Activated CD4-positive, alpha-beta T cell treated with anti-CD3 and anti-CD28 coated beads, Interleukin-2, amount 50 U/mL, for 16 hours (primary cell): ENCODE data around the gene MAP3K21.

Experiments used
- DNase-seq: peaks from one replicate; pipeline ENCODE4 v3.0.0-alpha.2; 2020

MAP3K21 gene

DNA sequence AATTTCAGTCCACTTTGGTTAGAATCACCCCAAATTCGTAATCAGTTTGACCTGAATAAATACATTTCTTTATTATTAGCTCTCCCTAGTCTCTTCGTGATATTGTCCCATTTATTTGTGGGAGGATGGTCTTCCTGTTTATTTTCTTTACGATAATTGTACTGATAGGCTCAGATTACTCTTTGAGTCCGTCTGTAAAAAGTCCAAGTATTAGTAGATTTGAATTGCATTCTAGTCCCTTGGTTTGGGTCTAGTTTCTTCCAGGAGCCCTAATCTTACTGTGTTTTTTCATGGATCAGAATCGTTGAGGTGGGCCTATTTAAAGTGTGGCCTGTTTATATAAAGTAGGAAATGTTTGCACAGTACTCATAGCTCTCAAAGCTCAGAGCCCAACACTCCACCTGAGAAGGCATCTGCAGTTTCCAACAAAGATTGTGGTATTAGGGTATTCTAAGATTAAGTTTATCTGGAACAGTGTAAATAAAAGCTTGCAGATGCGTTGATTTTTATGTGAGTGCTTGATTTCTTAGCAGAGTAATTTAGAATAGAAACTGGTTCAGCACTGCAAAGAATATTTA, 33.1 kb downstream of the MAP3K21 start:
- DNase-seq, result no peak

GRCh38 chr1:233361876-233362275, 34.4 kb downstream of the MAP3K21 start:
- DNase-seq, result no peak

DNA sequence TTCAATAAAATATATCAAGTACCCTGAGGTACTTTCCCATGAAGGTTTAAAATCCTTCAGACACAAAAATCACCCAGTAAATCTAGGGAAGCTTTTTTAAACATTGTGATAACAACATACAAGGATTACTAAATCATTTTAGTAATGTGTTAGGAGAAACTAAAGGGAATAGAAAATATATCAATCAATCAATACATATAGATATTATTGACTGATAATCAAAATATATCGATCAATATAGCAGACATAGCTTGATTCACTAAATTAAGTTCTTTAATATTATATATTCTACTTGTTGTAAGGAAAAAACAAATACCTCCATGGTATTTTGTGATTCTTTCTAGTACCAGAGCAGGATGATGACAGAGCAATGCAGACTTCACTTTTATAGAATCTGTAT, 35.2 kb downstream of the MAP3K21 start:
- no peak for DNase-seq

- DNase-seq, result no peak
Observed at GRCh38 chr1:233364026-233364425, 36.5 kb downstream of the MAP3K21 start.

DNA sequence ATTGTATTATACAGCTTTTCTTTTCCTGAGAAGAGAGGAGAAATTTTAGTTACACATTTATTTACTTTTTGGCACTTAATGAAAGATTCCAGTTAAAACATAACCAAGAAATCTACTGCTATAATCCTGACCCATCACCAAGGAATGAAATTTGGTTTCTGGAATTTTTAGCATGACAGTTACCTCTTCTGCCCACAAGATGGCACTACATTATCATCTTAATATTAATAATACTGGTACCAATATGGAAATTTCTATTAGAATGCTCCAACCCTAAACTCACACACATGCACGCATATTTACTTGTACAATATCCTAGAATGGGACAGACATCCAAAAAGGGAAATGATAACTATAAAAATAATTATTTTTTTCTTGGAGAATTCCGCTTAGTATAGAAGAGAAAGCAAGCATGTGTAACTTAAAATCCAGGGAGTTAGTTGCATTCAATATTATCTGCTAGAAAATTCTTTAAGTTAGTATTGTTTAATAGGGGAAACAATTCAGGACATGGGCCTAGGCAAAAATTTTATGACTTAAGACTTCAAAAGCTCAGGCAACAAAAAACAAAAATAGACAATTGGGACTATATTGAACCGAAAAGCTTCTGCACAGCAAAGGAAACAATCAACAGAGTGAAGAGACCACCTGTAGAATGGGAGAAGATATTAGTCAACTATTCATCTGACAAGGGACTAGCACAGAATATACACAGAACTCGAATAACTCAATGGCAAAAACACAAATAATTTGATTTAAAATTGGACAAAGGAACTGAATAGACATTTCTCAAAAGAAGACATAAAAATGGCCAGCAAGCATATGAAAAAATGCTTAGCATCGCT, 37.4 kb downstream of the MAP3K21 start:
- no peak for DNase-seq

GRCh38 chr1:233366575-233366974, 39.1 kb downstream of the MAP3K21 start:
- no peak for DNase-seq

GRCh38 chr1:233367057-233367803, 39.7 kb downstream of the MAP3K21 start:
- DNase-seq, result no peak

DNA sequence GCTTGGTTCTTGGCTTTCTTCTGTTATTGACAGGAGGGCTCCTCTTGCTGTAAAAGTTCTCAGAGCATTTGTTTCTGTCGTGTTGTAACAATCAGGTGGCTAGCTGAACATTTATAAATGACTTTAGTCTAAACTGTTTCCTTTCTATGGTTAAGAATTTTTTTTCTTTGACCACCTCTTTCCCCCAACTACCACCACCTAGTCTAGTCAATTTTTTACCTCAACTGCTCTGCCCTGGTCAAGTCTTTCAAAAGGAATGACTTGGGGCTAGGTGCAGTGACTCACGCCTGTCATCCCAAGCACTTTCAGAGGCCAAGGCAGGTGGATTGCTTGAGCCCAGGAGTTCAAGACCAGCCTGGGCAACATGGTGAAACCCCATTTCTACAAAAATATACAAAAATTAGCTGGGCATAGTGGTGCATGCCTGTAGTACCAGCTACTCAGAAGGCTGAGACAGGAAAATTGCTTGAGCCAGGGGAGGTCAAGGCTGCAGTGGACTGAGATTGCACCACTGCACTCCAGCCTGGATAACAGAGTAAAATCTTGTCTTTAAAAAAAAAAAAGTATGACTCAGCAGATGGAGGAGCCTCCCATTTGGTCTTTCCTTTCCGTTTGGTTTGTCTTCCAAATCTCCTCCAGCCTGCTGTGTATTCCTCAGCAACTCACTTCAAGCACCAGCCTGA, 40.7 kb downstream of the MAP3K21 start:
- DNase-seq, result no peak

GRCh38 chr1:233368789-233369130, 41.2 kb downstream of the MAP3K21 start:
- no peak for DNase-seq

DNA sequence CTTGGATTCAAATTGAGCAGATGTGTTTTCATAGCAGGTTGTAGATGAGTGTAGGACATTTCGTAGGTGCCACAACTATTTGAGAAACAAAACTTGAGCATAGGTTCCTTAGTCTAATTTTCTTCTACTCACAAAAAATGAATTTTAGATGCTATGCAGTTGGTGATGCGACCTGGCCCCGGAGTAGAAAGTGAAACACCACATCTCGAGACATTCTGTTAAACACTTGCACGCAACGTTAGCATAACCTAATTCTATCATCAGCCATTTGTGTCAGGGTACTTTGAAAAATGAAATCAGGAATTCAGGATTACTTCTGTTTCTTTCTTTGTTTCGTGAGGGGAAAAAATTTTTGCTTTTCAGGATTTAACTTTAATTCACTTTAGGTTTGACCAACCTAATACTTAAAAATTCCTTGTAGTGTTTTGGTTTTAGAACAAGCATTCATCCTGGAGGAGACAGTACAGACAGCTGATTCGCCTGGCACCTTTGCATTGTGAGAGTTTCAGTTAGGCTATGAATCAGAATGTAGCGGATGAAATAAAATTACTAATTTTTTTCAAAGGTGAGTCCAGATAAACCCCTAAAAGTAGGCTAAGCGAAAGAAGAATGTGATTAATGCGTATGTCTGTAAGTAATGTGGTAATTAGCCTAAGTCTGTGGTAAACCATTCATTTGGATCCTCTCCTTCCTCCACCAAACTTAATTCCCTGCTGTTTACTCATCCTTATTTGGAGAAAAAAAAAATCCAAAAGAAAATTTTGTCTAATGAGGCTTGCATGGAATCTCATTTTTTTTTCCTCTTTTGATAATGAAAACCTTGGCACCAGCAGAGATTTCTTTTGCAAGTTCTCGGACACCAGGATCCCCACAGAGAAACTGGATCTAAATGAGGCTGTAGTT, 44.9 kb downstream of the MAP3K21 start:
- DNase-seq, result peak; percentile 53

- DNase-seq, result no peak
Observed at GRCh38 chr1:233373226-233373625, 45.7 kb downstream of the MAP3K21 start.

DNA sequence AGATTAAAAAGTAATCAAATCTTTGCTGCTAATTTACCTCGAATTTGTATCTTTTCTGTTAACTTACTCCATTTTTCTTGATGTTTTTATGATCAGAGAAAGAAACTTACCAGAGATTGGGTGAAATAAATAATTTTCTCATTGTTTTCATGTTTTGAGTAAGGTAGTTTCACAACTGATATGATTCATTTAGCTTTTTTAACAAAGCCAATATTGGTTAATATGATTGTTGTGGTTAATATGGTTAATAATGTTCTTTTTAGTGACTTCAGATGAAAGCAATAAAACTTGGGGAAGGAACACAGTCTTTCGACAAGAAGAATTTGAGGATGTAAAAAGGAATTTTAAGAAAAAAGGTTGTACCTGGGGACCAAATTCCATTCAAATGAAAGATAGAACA, 48.1 kb downstream of the MAP3K21 start:
- peak; percentile 35 for DNase-seq

- DNase-seq, result no peak
Observed at GRCh38 chr1:233376382-233377110, 49.0 kb downstream of the MAP3K21 start.

DNA sequence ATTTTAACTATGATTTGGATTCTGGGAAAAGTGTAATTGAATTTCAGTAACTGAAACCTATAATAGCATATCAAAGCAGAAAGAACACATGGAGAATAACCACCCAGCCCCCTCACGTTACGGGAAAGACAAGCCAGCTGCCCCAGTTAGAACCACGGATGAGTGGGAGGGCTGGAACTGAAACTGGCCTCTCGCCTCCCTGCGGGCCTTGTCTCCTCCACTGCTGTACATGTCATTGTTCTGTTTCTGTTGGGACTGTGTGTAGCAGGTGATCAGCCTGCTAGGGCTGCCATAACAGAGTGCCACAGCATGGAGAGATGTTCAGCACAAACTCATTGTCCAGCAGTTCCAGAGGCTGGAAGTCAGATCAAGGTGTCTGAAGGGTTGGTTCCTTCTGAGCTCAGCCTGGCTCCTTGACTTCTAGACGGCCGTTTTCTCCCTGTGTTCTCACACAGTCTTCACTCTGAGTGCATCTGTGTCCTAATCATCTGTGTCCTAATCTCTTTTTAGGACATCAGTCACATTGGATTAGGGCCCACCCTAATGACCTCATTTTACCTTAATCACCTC, 52.4 kb downstream of the MAP3K21 start:
- DNase-seq, result no peak

DNA sequence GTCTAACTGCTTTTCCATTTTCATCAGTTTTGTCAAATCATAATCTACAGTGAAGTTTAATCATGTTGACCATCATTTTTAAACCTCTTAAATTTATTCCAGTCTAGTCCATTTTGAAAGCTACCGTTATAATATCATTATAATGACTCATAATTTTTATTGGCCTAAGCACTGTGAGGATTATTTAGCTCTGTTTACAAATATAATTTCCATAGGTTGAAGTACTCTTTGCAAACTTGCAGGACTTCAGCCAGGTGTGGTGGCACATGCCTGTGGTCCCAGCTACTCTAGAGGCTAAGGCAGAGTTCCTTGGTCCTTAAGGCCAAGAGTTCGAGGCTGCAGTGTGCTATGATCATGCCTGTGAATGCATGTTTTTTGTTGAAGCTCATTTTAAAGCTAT, 54.3 kb downstream of the MAP3K21 start:
- no peak for DNase-seq

- DNase-seq, result no peak
Observed at GRCh38 chr1:233383984-233384383, 56.5 kb downstream of the MAP3K21 start.

DNA sequence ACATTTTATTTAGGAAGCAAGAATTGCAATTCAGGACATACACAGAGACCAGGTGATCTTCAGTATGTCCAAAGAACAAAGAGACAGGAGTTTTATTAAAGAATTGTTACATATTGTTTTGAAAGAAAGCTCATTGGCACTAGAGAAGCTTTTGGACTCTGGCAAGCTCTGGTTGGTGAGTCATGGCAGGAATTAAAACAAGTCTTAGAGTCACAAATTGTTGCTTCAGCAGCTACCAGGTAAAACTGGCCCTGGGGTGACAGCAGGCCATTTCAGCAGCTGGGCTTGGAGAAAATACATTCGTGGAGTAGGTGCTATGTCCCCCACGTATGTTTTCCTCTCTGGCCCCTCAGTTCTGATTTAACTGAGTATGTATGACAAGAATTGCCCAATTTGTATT, 58.8 kb downstream of the MAP3K21 start:
- DNase-seq, result no peak

- no peak for DNase-seq
Observed at GRCh38 chr1:233387585-233387984, 60.1 kb downstream of the MAP3K21 start.

DNA sequence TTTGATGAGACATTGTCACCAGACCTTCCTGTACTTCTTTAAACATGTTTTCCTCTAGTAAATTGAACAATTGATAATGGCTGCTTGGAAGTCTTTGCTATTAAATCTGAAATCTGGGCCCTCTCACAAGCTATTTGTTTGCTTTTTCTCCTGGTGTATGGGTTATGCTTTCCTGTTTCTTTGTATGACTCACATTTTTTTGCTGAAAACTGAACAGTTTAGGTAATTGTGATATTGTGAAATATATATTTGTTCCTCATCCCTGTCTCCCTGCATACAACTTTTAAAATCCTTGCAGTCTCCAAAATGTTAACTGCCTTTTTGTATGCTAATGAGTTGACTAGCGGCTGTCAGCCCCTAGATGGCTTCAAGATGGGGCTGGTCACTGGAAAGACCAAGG, 61.6 kb downstream of the MAP3K21 start:
- DNase-seq, result no peak

GRCh38 chr1:233389893-233390292, 62.4 kb downstream of the MAP3K21 start:
- no peak for DNase-seq
